Caco-2 (cell line): ENCODE measurements around the gene TOB2. TPM values are rescaled to one million over a fixed set of nuclear protein-coding genes. Genes with fewer than 3 reads are reported as not detected.

Experiments used
- BruUV-seq: library from RNA; stranded (reverse); fragments of 400-500 nt; replicated peaks from 2 replicates; lab custom pipeline; 2021; lab: Mats Ljungman, UMichigan
- CTCF ChIA-PET: fragments of 300-600 bp; sonication (Branson Sonifier 250); formaldehyde crosslinking; loops from one replicate; lab custom pipeline; 2022; ENCODE audit warnings: antibody characterized with exemption; lab: Charles Lee
- POLR2A ChIA-PET: fragments of 300-600 bp; sonication (Branson Sonifier 250); formaldehyde crosslinking; loops from one replicate; lab custom pipeline; 2022; ENCODE audit warnings: antibody characterized with exemption; lab: Charles Lee
- DNase-seq, 2 experiments: peaks; one replicate each; pipeline versions ENCODE4 v3.0.0 to v3.0.0-alpha.2; 2020 to 2022
- H3K27me3 ChIP-seq: replicated peaks from 2 replicates; pipeline ENCODE4 v1.6.0; 2011; ENCODE audit warnings: low read length; ENCODE audit not compliant: control insufficient read depth, insufficient read depth
- H3K36me3 ChIP-seq: 2 replicates; pipeline ENCODE4 v1.5.1; 2011; ENCODE audit warnings: low read length; ENCODE audit not compliant: control insufficient read depth, insufficient read depth
- H3K4me1 ChIP-seq: fragments of 250-450 bp; sonication (Bioruptor Pico); 2 replicates; pipeline ENCODE4 v1.5.1; 2020; ENCODE audit warnings: mild to moderate bottlenecking
- H3K4me3 ChIP-seq: 2 replicates; pipeline ENCODE4 v1.5.1; 2011; ENCODE audit warnings: low read depth, mild to moderate bottlenecking, control low read depth, low read length
- H3K9me3 ChIP-seq: fragments of 250-450 bp; sonication (Bioruptor Pico); 2 replicates; pipeline ENCODE4 v1.5.1; 2020; ENCODE audit warnings: mild to moderate bottlenecking, moderate library complexity
- H3K27ac Mint-ChIP-seq: one replicate; pipeline ENCODE4 v1.8.0; 2022; ENCODE audit warnings: mixed read lengths; ENCODE audit not compliant: unreplicated experiment
- H3K27me3 Mint-ChIP-seq: one replicate; pipeline ENCODE4 v1.8.0; 2022; ENCODE audit warnings: mixed read lengths; ENCODE audit not compliant: insufficient read depth, unreplicated experiment
- H3K36me3 Mint-ChIP-seq: one replicate; pipeline ENCODE4 v1.8.0; 2022; ENCODE audit warnings: mild to moderate bottlenecking, mixed read lengths; ENCODE audit not compliant: insufficient read depth, unreplicated experiment
- H3K4me1 Mint-ChIP-seq: one replicate; pipeline ENCODE4 v1.8.0; 2022; ENCODE audit warnings: low read depth, mixed read lengths; ENCODE audit not compliant: unreplicated experiment
- H3K4me3 Mint-ChIP-seq: one replicate; pipeline ENCODE4 v1.8.0; 2022; ENCODE audit warnings: mild to moderate bottlenecking, moderate library complexity, mixed read lengths; ENCODE audit not compliant: unreplicated experiment
- H3K9me3 Mint-ChIP-seq: one replicate; pipeline ENCODE4 v1.8.0; 2022; ENCODE audit warnings: mixed read lengths; ENCODE audit not compliant: unreplicated experiment
- intact Hi-C: fragments of 100-400 bp; cut with micrococcal nuclease; formaldehyde crosslinking; loops from one replicate; pipeline ENCODE4 v1.10.0; 2022; ENCODE audit not compliant: unreplicated experiment
- total RNA-seq: library from RNA; stranded (reverse); gene quantifications from 2 replicates; pipeline ENCODE4 v1.2.3, GENCODE V29; 2022
- TF ChIP-seq, protein P1 (sequence below), 2 experiments: fragments of 200-600 bp in 1 of 2; IDR thresholded peaks; 1 replicate in 1 of 2; 2 replicates in 1 of 2; pipeline versions ENCODE4 v1.5.1 to v1.8.0; 2011 to 2022; ENCODE audit warnings: antibody characterized with exemption in 1 of 2, control low read depth in 1 of 2, inconsistent platforms in 1 of 2, low read depth in 1 of 2, low read length in 1 of 2, mild to moderate bottlenecking in 1 of 2, moderate library complexity in 1 of 2; ENCODE audit not compliant: insufficient read depth in 1 of 2, severe bottlenecking in 1 of 2, unreplicated experiment in 1 of 2

TOB2 gene
- total RNA-seq, 1 experiment from 2014 or later, result 49.0 TPM

DNA sequence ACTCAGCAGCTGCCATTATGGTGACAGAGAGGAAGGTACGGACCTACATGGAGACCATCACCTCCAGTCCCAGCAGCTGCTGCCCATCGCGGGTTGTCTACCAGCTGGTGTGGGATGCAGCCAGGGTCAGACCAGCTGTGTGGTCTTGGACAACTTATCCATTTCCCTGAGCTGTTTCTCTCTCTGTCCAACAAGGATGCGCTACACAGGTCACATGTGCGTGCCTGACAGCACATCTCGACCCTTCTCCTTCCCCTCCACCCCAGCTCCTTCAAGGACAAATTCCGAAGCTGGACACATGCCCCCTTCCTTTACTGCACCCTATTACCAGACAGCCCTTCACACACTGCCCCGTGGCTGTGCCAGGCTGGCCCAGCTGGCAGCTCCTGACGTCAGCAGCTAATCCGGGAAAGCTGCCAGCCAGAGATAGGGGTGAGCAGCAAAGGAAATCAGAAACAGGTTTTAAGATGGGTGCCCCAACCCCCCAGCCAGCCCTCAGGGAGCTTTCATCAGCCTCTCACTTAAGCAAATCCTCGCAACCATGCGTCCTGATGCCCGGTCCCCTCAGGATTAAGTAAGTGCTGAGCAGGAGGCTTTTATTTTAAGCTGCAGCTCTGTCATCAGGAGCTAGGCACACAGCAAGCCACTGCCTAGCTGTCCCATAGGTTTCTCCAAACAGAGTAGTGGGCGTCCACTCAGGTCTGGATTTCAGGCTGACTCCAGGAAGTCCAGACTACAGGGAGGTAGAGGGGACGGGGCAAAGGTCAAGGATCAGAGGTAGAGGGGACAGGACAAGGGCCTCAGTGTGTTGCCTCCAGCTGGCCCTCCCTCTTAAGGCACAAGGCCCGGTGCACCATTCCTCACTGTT is 44.6 kb downstream of the TOB2 start:
- Mint-ChIP-seq H3K9me3 (no peaks in the 10 kb centered on the region), H3K27ac (no peak overlapping the region), H3K27me3 (no peaks in the 10 kb centered on the region), H3K36me3 (peaks cover 10% of the 10 kb centered on the region), H3K4me3 (no peak overlapping the region), H3K4me1 (peaks cover 16% of the 10 kb centered on the region)
- Histone ChIP-seq H3K36me3 (no peaks in the 10 kb centered on the region; the same call in 1 of the 2 replicates), H3K27me3 (no peaks in the 10 kb centered on the region), H3K4me3 (no peak overlapping the region), H3K4me1 (no peaks in the 10 kb centered on the region), H3K9me3 (no peaks in the 10 kb centered on the region)
- ChIA-PET CTCF (interaction anchor here (0.7 to 3.9 kb wide), 4 partner anchors 20 to 125 kb away, joined by 3 to 45 read pairs (median 13); partner anchors contain the start of genes TEF and TOB2), POLR2A (interaction anchor here (2.3 kb wide), 1 partner anchor 21 kb away, joined by 11 read pairs; the partner anchor contains the start of gene TEF)
- intact Hi-C loops, result no loop called here
- DNase-seq, result peak in 1 of 2 experiments; percentile 11
- no TSS peak for BruUV-seq
- TF ChIP-seq, protein P1, sequence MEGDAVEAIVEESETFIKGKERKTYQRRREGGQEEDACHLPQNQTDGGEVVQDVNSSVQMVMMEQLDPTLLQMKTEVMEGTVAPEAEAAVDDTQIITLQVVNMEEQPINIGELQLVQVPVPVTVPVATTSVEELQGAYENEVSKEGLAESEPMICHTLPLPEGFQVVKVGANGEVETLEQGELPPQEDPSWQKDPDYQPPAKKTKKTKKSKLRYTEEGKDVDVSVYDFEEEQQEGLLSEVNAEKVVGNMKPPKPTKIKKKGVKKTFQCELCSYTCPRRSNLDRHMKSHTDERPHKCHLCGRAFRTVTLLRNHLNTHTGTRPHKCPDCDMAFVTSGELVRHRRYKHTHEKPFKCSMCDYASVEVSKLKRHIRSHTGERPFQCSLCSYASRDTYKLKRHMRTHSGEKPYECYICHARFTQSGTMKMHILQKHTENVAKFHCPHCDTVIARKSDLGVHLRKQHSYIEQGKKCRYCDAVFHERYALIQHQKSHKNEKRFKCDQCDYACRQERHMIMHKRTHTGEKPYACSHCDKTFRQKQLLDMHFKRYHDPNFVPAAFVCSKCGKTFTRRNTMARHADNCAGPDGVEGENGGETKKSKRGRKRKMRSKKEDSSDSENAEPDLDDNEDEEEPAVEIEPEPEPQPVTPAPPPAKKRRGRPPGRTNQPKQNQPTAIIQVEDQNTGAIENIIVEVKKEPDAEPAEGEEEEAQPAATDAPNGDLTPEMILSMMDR (IDR thresholded peaks at IDR 0.05; ENCODE audit: insufficient read depth in 1 of 2, low read depth in 1 of 2, low read length in 1 of 2, severe bottlenecking in 1 of 2, unreplicated experiment in 1 of 2), result no peak

DNA sequence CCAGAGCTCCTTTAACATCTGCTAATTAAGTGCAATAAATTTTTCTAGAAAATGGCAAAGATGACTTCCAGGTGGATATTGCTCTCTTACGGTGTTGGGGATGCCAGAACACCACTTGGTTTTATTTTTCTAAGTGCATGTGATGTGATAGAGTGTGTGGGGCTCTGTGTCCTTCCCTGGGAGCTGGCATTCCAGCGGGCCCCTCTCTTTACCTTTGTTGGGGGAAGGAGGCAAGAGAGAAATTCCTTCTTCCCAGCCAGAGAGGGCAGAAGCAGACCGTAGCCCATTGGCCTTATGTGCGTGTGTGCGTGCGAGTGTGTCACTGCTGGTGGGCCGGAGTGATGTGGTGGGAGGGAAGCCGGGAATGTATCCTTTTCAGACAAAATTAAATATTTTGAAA is 47.7 kb downstream of the TOB2 start:
- no peaks in the 10 kb centered on the region for H3K9me3 Mint-ChIP-seq
- Histone ChIP-seq H3K4me1 (no peaks in the 10 kb centered on the region), H3K27me3 (no peaks in the 10 kb centered on the region), H3K9me3 (no peaks in the 10 kb centered on the region), H3K36me3 (no peaks in the 10 kb centered on the region; the same call in none of the 2 replicates), H3K4me3 (no peak overlapping the region)
- no peak overlapping the region for H3K4me3 Mint-ChIP-seq
- no peaks in the 10 kb centered on the region for H3K27me3 Mint-ChIP-seq
- no TSS peak for BruUV-seq
- intact Hi-C loops, result no loop called here
- peaks cover 10% of the 10 kb centered on the region for H3K36me3 Mint-ChIP-seq
- no peak overlapping the region for H3K27ac Mint-ChIP-seq
- peaks cover 15% of the 10 kb centered on the region for H3K4me1 Mint-ChIP-seq
- ChIA-PET CTCF (interaction anchor here (0.7 kb wide), 1 partner anchor 120 kb away, joined by 4 read pairs; no protein-coding TSS in a partner anchor), POLR2A (no interaction called here)
- no peak for DNase-seq
- TF ChIP-seq, protein P1 (IDR thresholded peaks at IDR 0.05; ENCODE audit: insufficient read depth in 1 of 2, low read depth in 1 of 2, low read length in 1 of 2, severe bottlenecking in 1 of 2, unreplicated experiment in 1 of 2), result no peak

DNA sequence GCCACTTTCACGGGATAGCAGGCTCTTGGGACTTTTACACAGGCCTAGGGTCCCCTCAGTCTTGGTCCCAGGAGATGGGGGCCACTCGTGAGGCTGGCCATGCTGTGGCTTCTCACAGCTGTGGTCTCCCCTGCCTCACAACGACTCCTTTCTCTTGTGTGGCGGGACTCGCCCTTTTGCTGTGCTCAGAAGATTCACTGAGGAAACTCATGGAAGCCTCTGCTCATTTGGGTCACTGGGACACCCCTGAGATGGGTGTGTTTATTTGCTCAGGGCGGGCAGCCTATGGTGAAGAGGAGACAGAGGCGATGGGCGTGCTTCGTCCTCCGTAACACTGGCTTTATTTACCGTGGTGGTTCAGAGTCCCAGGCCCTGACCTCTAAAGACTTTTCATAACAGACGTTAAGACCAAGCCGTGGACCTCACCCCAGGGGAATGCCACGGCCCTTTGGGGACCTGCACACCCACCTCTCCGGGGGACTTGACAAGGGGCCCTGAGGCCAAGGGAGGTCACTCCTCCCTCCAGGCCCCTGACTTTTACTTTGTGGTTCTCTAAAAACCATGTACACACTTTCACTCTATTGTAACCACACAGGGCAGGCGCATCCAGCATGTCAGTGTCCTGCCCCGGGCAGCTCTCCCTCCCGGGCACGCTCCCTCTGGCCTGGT is 49.3 kb downstream of the TOB2 start:
- Histone ChIP-seq H3K27me3 (no peaks in the 10 kb centered on the region), H3K9me3 (no peaks in the 10 kb centered on the region), H3K36me3 (no peaks in the 10 kb centered on the region; the same call in none of the 2 replicates), H3K4me1 (no peaks in the 10 kb centered on the region), H3K4me3 (no peak overlapping the region)
- Mint-ChIP-seq H3K27me3 (no peaks in the 10 kb centered on the region), H3K27ac (no peak overlapping the region), H3K4me3 (no peak overlapping the region), H3K9me3 (no peaks in the 10 kb centered on the region), H3K36me3 (peaks cover 10% of the 10 kb centered on the region), H3K4me1 (peaks cover 6% of the 10 kb centered on the region)
- ChIA-PET POLR2A (no interaction called here), CTCF (interaction anchor here (0.6 to 1.4 kb wide), 2 partner anchors 12 to 16 kb away, joined by 6 to 9 read pairs; partner anchors contain the start of gene TEF)
- no peak for DNase-seq
- BruUV-seq, result no TSS peak
- TF ChIP-seq, protein P1 (IDR thresholded peaks at IDR 0.05; ENCODE audit: insufficient read depth in 1 of 2, low read depth in 1 of 2, low read length in 1 of 2, severe bottlenecking in 1 of 2, unreplicated experiment in 1 of 2), result no peak
- intact Hi-C loops, result no loop called here
